Choroid plexus epithelial cell (primary cell): ENCODE results near the gene NSD1.
A peak's percentile ranks its signal among the peaks of the same experiment; 100 is the strongest.

Experiments
- DNase-seq: peaks from one replicate; pipeline ENCODE4 v3.0.0-alpha.2; 2010; ENCODE audit warnings: low read depth
- H3K4me3 ChIP-seq: 2 replicates; pipeline ENCODE4 v1.5.1; 2011; ENCODE audit warnings: low read depth, mild to moderate bottlenecking, control low read depth, low read length, moderate library complexity
- CTCF ChIP-seq: conservative IDR thresholded peaks from 2 replicates; pipeline ENCODE4 v1.5.1; 2011; ENCODE audit warnings: low read depth, mild to moderate bottlenecking, control low read depth, inconsistent platforms, low read length, moderate library complexity

NSD1 gene

GRCh38 chr5:177308740-177309139, 175.2 kb downstream of the NSD1 start:
- no peak for DNase-seq
- H3K4me3 ChIP-seq, result no peak overlapping the region
- TF ChIP-seq CTCF, result no peak

- TF ChIP-seq CTCF, result peak; percentile 92
- peak; percentile 81 for DNase-seq
- H3K4me3 ChIP-seq, result no peak overlapping the region
Observed at GRCh38 chr5:177309351-177310191, 176.0 kb downstream of the NSD1 start.

GRCh38 chr5:177310332-177310731, 176.8 kb downstream of the NSD1 start:
- no peak overlapping the region for H3K4me3 ChIP-seq
- no peak for DNase-seq
- no peak for TF ChIP-seq CTCF

GRCh38 chr5:177310757-177311391, 177.3 kb downstream of the NSD1 start:
- H3K4me3 ChIP-seq, result peak overlapping the region; percentile 69
- DNase-seq, result peak; percentile 36
- TF ChIP-seq CTCF, result no peak

- DNase-seq, result no peak
- peak overlapping the region; percentile 69 for H3K4me3 ChIP-seq
- TF ChIP-seq CTCF, result no peak
Observed at GRCh38 chr5:177311392-177311722, 177.8 kb downstream of the NSD1 start.

- H3K4me3 ChIP-seq, result peak within 1 kb of the TSS; percentile 69
- TF ChIP-seq CTCF, result no peak
- DNase-seq, result peak; percentile 93
Observed at GRCh38 chr5:177311723-177312648, 178.4 kb downstream of the NSD1 start, which contains the start of gene MXD3. MXD3 (minus strand) TSS chr5:177311898; CDS start chr5:177311830, 68 bp downstream.
